ENCODE data around the gene PTPRF.
"Not testable (repeated sequence)": the region's sequence is repeated elsewhere in the genome, so short reads cannot be mapped to it uniquely, and the experiment has no call there.

PTPRF gene

GRCh38 chr1:43644558-43644957 is 113.9 kb downstream of the PTPRF start:
- no peak overlapping the region for H3K23ac ChIP-seq (ENCODE audit: low read depth, low read length, poor library complexity)
- H3K14ac ChIP-seq (ENCODE audit: low read length): no peak overlapping the region
- H3K4me2 ChIP-seq (ENCODE audit: insufficient read depth, low read length, poor library complexity, severe bottlenecking): no peak overlapping the region
- H3K4me1 ChIP-seq (ENCODE audit: control insufficient read depth in 2 of 2, insufficient read depth in 1 of 2, low read depth in 1 of 2, low read length in 2 of 2): no peaks in the 10 kb centered on the region
- no peak overlapping the region for H2BK15ac ChIP-seq (ENCODE audit: low read length)
- H3K27me3 ChIP-seq (ENCODE audit: control insufficient read depth in 3 of 3, insufficient read depth in 3 of 3, low read depth in 1 of 3, low read length in 3 of 3): peaks cover 0 to 5% (median 0%) of the 10 kb centered on the region in 3 experiments
- H2BK12ac ChIP-seq (ENCODE audit: low read length): no peak overlapping the region
- no peak overlapping the region for H2AK5ac ChIP-seq (ENCODE audit: low read depth, low read length)
- no peaks in the 10 kb centered on the region for H3K36me3 ChIP-seq (replicated peaks in 1 of 2; ENCODE audit: control insufficient read depth in 2 of 2, insufficient read depth in 2 of 2, low read length in 2 of 2)
- no peak overlapping the region for H4K91ac ChIP-seq (ENCODE audit: low read depth, low read length, poor library complexity)
- no peak overlapping the region for H2BK120ac ChIP-seq (ENCODE audit: low read depth, low read length)
- no peak for DNase-seq (ENCODE audit: low spot score)
- no peaks in the 10 kb centered on the region for H3K79me1 ChIP-seq (ENCODE audit: low read depth, low read length)
- no peak overlapping the region for H3K4me3 ChIP-seq (ENCODE audit: low read length in 2 of 2)
- H3K18ac ChIP-seq (ENCODE audit: low read length): no peak overlapping the region
- H4K8ac ChIP-seq (ENCODE audit: low read depth, low read length): no peak overlapping the region
- H3K4ac ChIP-seq (ENCODE audit: low read length): no peak overlapping the region
- WGBS, 2 donors (ENCODE audit: extremely low coverage in 2 of 2, insufficient read length in 2 of 2, insufficient replicate concordance in 1 of 2): no CpG with 5 or more reads among the region's 1 CpG
- no peak overlapping the region for H2AFZ ChIP-seq (ENCODE audit: low read length)
- H3K9ac ChIP-seq (ENCODE audit: low read depth, low read length, poor library complexity): no peak overlapping the region
- H2BK5ac ChIP-seq (ENCODE audit: low read length): no peak overlapping the region
- no peak overlapping the region for H3K27ac ChIP-seq (replicated peaks; ENCODE audit: low read length)
- no peaks in the 10 kb centered on the region for H3K9me3 ChIP-seq (replicated peaks in 1 of 2; ENCODE audit: control insufficient read depth in 2 of 2, insufficient read depth in 1 of 2, low read depth in 1 of 2, low read length in 2 of 2)

GRCh38 chr1:43645461-43645860 is 114.8 kb downstream of the PTPRF start:
- H3K27me3 ChIP-seq (ENCODE audit: control insufficient read depth in 3 of 3, insufficient read depth in 3 of 3, low read depth in 1 of 3, low read length in 3 of 3): peaks cover 0 to 5% (median 0%) of the 10 kb centered on the region in 3 experiments
- no peak overlapping the region for H3K23ac ChIP-seq (ENCODE audit: low read depth, low read length, poor library complexity)
- no peak overlapping the region for H3K14ac ChIP-seq (ENCODE audit: low read length)
- no peak overlapping the region for H3K4ac ChIP-seq (ENCODE audit: low read length)
- no peaks in the 10 kb centered on the region for H3K4me1 ChIP-seq (ENCODE audit: control insufficient read depth in 2 of 2, insufficient read depth in 1 of 2, low read depth in 1 of 2, low read length in 2 of 2)
- no peak overlapping the region for H2AFZ ChIP-seq (ENCODE audit: low read length)
- WGBS, 2 donors (ENCODE audit: extremely low coverage in 2 of 2, insufficient read length in 2 of 2, insufficient replicate concordance in 1 of 2): no CpG with 5 or more reads among the region's 1 CpG
- H2AK5ac ChIP-seq (ENCODE audit: low read depth, low read length): no peak overlapping the region
- no peak overlapping the region for H2BK12ac ChIP-seq (ENCODE audit: low read length)
- H2BK15ac ChIP-seq (ENCODE audit: low read length): no peak overlapping the region
- H3K4me3 ChIP-seq (ENCODE audit: low read length in 2 of 2): no peak overlapping the region
- no peak overlapping the region for H3K9ac ChIP-seq (ENCODE audit: low read depth, low read length, poor library complexity)
- H2BK5ac ChIP-seq (ENCODE audit: low read length): no peak overlapping the region
- H3K27ac ChIP-seq (replicated peaks; ENCODE audit: low read length): no peak overlapping the region
- no peak overlapping the region for H3K18ac ChIP-seq (ENCODE audit: low read length)
- H2BK120ac ChIP-seq (ENCODE audit: low read depth, low read length): no peak overlapping the region
- H3K9me3 ChIP-seq (replicated peaks in 1 of 2; ENCODE audit: control insufficient read depth in 2 of 2, insufficient read depth in 1 of 2, low read depth in 1 of 2, low read length in 2 of 2): no peaks in the 10 kb centered on the region
- H4K91ac ChIP-seq (ENCODE audit: low read depth, low read length, poor library complexity): no peak overlapping the region
- no peak overlapping the region for H4K8ac ChIP-seq (ENCODE audit: low read depth, low read length)
- DNase-seq (ENCODE audit: low spot score): no peak
- H3K4me2 ChIP-seq (ENCODE audit: insufficient read depth, low read length, poor library complexity, severe bottlenecking): no peak overlapping the region
- H3K36me3 ChIP-seq (replicated peaks in 1 of 2; ENCODE audit: control insufficient read depth in 2 of 2, insufficient read depth in 2 of 2, low read length in 2 of 2): no peaks in the 10 kb centered on the region
- peaks cover 1% of the 10 kb centered on the region for H3K79me1 ChIP-seq (ENCODE audit: low read depth, low read length)

- H4K91ac ChIP-seq (ENCODE audit: low read depth, low read length, poor library complexity); H2BK120ac ChIP-seq (ENCODE audit: low read depth, low read length); H3K23ac ChIP-seq (ENCODE audit: low read depth, low read length, poor library complexity): not testable (repeated sequence)
Measured at GRCh38 chr1:43647331-43647730, 116.6 kb downstream of the PTPRF start.

GRCh38 chr1:43648221-43648847 is 117.7 kb downstream of the PTPRF start:
- H3K4ac ChIP-seq (ENCODE audit: low read length): no peak overlapping the region
- H4K8ac ChIP-seq (ENCODE audit: low read depth, low read length): no peak overlapping the region
- H3K23ac ChIP-seq (ENCODE audit: low read depth, low read length, poor library complexity): no peak overlapping the region
- no peak overlapping the region for H4K91ac ChIP-seq (ENCODE audit: low read depth, low read length, poor library complexity)
- WGBS, 2 donors (ENCODE audit: extremely low coverage in 2 of 2, insufficient read length in 2 of 2, insufficient replicate concordance in 1 of 2): no CpG with 5 or more reads among the region's 7 CpGs
- H2AFZ ChIP-seq (ENCODE audit: low read length): peak overlapping the region; percentile 94
- H3K4me2 ChIP-seq (ENCODE audit: insufficient read depth, low read length, poor library complexity, severe bottlenecking): no peak overlapping the region
- H3K14ac ChIP-seq (ENCODE audit: low read length): no peak overlapping the region
- H3K4me1 ChIP-seq (ENCODE audit: control insufficient read depth in 2 of 2, insufficient read depth in 1 of 2, low read depth in 1 of 2, low read length in 2 of 2): peaks cover 5 to 6% of the 10 kb centered on the region in 2 donors
- peaks cover 2 to 8% of the 10 kb centered on the region in 2 donors for H3K36me3 ChIP-seq (replicated peaks in 1 of 2; ENCODE audit: control insufficient read depth in 2 of 2, insufficient read depth in 2 of 2, low read length in 2 of 2)
- no peaks in the 10 kb centered on the region for H3K9me3 ChIP-seq (replicated peaks in 1 of 2; ENCODE audit: control insufficient read depth in 2 of 2, insufficient read depth in 1 of 2, low read depth in 1 of 2, low read length in 2 of 2)
- no peak for DNase-seq (ENCODE audit: low spot score)
- no peak overlapping the region for H2AK5ac ChIP-seq (ENCODE audit: low read depth, low read length)
- no peak overlapping the region for H2BK15ac ChIP-seq (ENCODE audit: low read length)
- no peak overlapping the region for H2BK12ac ChIP-seq (ENCODE audit: low read length)
- H3K4me3 ChIP-seq (ENCODE audit: low read length in 2 of 2): no peak overlapping the region
- no peak overlapping the region for H3K9ac ChIP-seq (ENCODE audit: low read depth, low read length, poor library complexity)
- no peak overlapping the region for H2BK5ac ChIP-seq (ENCODE audit: low read length)
- H2BK120ac ChIP-seq (ENCODE audit: low read depth, low read length): no peak overlapping the region
- H3K27me3 ChIP-seq (ENCODE audit: control insufficient read depth in 3 of 3, insufficient read depth in 3 of 3, low read depth in 1 of 3, low read length in 3 of 3): no peaks in the 10 kb centered on the region
- no peak overlapping the region for H3K18ac ChIP-seq (ENCODE audit: low read length)
- H3K79me1 ChIP-seq (ENCODE audit: low read depth, low read length): peaks cover 3% of the 10 kb centered on the region
- H3K27ac ChIP-seq (replicated peaks; ENCODE audit: low read length): no peak overlapping the region

More at GRCh38 chr1:43647331-43647730, 116.6 kb downstream of the PTPRF start:
- H3K79me1 ChIP-seq (ENCODE audit: low read depth, low read length); H4K8ac ChIP-seq (ENCODE audit: low read depth, low read length); H2BK12ac ChIP-seq (ENCODE audit: low read length); H3K14ac ChIP-seq (ENCODE audit: low read length); H2BK15ac ChIP-seq (ENCODE audit: low read length); H3K4ac ChIP-seq (ENCODE audit: low read length); H3K4me2 ChIP-seq (ENCODE audit: insufficient read depth, low read length, poor library complexity, severe bottlenecking); H3K4me3 ChIP-seq (ENCODE audit: low read length in 2 of 2); H2AK5ac ChIP-seq (ENCODE audit: low read depth, low read length); H2AFZ ChIP-seq (ENCODE audit: low read length); H3K18ac ChIP-seq (ENCODE audit: low read length); H3K9me3 ChIP-seq (replicated peaks in 1 of 2; ENCODE audit: control insufficient read depth in 2 of 2, insufficient read depth in 1 of 2, low read depth in 1 of 2, low read length in 2 of 2); H2BK5ac ChIP-seq (ENCODE audit: low read length); H3K9ac ChIP-seq (ENCODE audit: low read depth, low read length, poor library complexity); H3K4me1 ChIP-seq (ENCODE audit: control insufficient read depth in 2 of 2, insufficient read depth in 1 of 2, low read depth in 1 of 2, low read length in 2 of 2); DNase-seq (ENCODE audit: low spot score); H3K27ac ChIP-seq (replicated peaks; ENCODE audit: low read length); H3K27me3 ChIP-seq (ENCODE audit: control insufficient read depth in 3 of 3, insufficient read depth in 3 of 3, low read depth in 1 of 3, low read length in 3 of 3); H3K36me3 ChIP-seq (replicated peaks in 1 of 2; ENCODE audit: control insufficient read depth in 2 of 2, insufficient read depth in 2 of 2, low read length in 2 of 2): not testable (repeated sequence)
- WGBS, 2 donors (ENCODE audit: extremely low coverage in 2 of 2, insufficient read length in 2 of 2, insufficient replicate concordance in 1 of 2): no CpG with 5 or more reads among the region's 9 CpGs
